ENCODE measurements around the gene CACNA2D3.

The CACNA2D3 gene

DNA sequence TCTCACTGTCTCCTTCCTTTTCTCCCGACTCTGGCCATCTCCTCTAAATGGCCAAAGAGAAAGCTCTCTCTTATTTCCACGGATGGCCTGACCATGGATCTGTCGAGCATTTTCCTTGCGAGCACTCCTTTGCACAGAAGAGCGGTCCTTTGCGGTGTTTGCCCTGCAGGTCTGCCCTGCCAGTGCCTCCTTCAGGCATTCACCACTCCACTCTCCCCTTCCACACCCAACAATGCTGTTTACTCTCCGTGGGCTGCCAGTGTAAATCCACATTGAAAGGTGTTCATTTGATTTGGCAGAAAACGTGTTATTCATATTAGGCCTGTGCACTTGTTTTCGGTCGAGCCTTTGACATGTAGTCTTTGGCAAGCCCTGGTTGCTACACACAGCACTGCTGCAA, 49.6 kb downstream of the CACNA2D3 start:
- DNase-seq: no peak

DNA sequence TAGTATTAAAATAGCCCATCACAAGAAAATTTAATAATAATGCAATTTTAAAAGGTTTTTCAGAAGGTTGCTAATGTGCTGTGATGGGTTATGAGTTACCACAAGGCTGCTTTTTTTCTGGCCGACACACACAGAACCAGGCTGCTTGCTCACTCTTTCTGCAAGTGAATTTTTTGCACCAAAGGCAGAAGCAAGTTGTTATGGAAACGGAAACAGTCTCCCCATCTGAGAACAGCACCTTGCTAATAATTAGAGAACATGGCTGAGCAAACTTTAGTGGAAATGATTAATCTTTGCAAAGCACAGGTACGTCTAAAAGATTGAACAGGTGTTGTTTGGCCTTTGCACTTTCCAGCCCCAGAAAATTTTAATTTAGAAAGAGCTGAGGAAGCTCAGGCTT, 51.0 kb downstream of the CACNA2D3 start:
- no peak for DNase-seq

DNA sequence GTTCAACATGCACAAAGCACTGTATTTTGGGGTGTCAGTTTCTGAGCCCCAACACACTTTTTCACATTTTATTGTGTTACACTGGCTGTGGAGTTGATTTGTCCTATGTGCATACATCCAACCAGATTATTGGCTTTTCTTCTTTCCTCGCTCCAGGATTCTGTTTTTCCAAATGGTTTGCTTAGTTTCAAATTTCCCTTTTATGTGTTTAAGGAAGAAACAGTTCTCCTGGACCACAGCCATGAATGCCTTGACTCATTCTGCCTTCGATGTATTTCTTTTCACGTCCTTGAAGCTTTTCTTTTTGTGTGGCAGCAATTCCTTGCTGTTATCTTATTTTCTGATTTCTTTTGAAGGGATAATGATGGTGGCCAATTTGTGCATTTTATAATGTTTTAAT, 53.8 kb downstream of the CACNA2D3 start:
- no peak for DNase-seq

DNA sequence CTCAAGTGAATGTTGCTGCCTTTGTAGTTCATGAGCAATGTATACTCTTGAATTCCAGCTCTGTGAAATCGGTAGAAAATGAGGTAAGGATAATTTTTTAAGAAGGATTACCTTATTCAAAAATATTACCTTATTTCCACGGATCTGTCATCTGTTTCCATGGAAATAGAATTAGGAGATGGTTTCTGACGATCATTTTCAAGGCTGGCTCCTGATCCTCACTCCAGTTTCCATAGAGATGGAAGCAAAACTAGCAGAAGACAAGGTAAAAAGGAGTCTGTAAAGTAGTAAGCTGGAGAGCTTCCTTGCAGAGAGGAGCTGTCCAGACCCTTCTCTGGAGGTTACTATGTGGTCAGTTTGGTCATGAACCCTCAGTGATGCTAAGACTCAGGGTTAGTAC, 55.5 kb downstream of the CACNA2D3 start:
- no peak for DNase-seq

DNA sequence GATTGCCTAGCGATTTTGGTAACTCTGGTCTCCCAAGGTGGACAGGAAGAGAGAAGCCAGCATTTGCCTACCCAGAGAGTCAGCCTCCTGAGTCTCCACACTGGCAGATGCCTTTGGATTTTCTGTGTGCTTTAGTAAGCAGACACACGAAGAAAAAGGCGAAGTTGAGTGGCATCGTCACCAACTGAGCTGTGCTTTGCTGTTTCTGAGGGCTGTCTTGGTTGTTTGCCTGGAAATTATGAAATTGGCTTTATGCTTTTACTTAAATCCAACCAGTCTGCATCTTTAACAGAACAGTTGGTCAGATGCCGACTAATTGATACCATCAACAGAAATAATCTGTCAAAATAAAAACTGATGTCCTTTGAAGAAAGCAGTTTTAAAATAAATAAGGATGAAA, 56.0 kb downstream of the CACNA2D3 start:
- no peak for DNase-seq

DNA sequence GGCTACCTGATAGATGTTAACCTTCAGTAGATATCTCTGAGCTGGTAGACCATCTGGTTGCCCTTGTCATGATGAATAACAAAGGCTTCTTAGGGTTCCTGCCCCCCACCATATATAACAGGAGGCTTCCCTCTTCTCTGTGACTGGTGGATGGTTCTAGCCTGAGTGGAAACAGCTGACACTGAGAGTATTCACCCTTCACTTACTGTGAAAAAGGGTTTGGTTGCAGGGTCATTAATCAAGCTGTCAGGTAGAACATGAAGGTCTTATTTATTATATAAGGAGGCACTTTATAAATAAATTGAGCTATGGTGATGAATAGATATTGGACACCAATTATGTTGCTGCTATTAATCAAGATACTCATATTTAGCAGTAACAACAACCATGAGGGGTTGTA, 58.6 kb downstream of the CACNA2D3 start:
- no peak for DNase-seq

DNA sequence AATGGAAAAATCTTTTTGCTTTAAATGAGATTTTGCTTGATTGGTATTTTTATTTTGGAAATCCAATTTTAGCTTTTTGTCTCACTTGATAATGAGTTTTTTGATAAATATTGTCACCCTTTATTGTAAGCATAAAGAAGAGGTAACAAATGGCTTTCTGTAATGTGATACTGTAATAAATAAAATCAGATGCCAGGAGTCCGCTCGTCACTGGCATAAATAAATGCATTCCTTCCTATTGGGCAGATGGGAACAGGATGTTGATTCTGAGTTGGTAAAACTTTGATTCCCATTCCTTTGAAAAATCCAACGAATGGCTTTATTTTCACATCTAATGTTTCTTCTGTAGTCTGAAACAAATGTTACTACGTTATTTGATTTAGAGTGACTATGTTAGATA, 59.9 kb downstream of the CACNA2D3 start:
- no peak for DNase-seq

DNA sequence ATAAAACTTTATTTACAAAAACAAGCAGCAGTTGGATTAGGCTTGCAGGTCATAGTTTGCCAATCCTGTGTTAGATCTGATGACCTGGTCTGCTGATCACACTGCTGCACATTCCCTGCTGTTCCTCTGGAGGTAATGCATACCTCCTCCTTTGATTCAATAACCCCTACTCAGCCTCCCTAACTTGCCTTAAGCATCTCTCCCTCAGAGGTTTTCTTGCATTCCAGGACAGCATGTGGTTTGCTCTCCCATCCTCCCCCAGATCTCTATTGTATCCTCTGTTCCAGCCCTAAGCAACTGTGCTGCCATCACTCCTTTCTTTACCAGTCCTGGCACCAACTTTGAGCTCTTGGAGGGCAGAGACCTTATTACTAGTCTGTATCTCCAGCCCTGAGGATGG, 63.4 kb downstream of the CACNA2D3 start:
- no peak for DNase-seq

DNA sequence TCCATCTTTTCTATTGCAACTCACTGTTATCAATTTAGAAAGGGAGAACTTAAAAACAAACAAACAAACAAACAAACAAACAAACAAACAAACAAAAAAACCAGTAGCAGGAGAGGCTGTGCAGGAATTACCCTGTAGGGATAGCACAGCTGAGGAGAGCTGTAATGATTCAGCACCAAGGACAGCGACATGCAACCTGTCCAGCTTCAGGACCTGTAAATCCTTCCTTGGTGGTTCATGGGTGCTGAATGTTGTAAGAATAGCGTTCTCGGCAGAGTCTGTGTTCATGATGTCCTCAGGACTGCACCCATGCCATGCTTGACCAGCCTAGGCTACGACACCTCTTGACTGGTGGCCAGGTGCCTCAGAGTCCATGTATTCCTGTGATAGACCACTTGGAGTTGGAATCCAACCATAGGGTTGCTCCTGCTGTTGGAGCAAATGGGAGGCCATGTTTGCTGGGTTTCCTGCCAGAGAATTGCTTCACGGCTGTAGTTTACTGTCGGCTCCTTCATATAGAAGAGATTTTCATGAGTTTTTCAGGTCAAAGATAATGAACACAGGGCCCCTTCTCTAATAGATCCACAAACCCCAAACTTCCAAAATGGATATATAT, 65.9 kb downstream of the CACNA2D3 start:
- DNase-seq: no peak

DNA sequence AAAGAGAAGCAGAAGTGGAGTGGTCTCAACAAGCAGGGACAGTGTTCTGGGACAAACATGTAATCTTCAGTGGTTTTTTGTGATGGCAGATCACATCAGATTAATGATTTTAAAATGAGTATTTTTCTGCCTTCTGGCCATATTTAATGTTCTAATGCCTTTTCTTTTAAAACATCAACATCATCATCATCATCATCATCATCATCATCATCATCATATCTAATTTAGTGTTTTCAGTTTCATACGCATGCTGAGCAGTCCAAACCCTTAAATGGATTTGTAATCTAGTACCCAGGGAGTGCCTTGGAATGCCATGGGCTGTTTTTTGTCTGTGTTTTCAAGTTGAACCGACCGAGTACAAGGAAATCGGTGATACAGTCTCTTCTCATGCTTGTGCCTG, 68.9 kb downstream of the CACNA2D3 start:
- no peak for DNase-seq

DNA sequence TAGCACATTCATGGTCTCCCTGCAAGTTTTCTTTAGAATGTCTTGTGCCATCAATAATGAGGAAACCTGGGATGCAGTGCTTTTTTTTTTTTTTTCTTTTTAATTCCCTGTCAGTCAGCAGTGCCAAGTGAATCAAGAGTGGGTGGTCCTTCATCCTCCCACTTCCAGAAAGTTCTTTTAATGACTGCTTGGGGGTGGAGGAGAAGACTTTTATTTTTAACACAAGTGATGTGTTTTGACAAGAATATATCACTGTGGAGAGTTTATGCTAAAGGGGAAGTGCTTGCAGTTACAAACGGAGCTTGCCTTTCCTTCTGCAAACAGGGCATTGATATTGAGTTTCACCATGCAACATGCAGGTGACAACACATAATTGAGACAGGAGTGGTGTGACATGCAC, 69.7 kb downstream of the CACNA2D3 start:
- no peak for DNase-seq

DNA sequence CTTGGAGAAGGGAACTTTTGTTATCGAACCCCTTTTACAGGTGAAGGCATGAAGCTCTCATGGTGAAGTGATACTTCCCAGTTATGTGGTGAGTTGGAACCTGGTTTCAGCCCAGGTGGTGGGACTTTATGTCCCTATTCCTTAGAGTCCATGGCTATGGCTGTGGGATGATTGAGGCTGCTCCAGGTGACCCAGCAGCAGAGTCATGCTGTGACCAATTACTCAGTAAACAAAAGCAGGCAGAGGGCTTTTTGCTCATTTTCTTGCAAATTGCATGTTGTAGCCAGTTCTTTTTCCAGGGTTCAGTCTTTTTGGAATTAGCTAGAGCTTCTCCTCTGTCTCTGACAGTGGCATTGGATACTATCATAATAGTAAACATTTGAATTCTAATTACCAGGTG, 70.7 kb downstream of the CACNA2D3 start:
- no peak for DNase-seq

DNA sequence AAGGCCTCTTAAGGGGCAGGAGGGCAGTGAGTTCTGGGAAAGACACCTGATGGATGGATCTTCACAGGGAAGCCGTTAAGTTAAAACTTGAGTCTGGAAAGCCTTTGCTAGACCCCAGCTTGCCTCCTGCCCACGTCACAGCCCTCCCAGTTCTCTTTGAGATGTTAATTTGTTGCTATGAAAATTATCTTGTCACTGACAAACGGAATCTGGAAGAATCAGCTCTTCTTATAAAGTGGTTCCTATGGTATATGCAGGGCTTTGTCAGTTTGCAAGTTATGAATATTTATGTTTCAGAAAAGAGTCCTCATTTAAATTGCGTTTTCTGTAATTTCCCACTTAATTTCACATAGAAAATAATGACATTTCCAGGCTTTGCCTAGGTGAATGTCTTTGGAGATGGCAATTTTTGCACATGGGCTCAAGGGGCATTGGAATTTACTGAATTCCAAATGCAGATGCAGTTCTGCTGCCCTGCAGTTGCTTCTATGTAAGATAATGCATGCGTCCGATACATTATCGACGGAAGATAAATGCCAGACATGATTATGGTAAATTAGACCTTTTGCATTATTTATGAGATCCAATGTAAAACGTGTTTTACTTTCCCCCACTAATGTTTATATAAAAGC, 74.1 kb downstream of the CACNA2D3 start:
- no peak for DNase-seq

DNA sequence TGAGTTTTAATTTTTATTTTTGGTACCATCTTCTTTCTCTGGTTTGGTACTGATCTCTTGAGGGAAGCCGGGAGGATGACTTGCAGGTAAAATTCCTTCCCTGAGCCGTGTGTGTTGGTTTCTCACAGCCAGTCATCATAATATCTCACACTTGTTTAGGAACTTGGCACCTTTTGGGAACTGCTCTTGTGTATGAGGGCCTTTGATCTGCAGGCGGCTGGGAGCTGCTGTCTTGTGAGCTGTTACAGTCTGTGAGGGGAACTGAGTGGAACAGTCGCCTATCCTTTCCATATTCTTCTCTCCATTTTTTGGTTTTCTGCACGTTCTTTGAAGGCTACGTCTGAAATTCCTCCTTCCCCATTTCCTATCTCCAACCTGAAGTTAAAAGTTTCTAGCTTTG, 75.2 kb downstream of the CACNA2D3 start:
- no peak for DNase-seq

DNA sequence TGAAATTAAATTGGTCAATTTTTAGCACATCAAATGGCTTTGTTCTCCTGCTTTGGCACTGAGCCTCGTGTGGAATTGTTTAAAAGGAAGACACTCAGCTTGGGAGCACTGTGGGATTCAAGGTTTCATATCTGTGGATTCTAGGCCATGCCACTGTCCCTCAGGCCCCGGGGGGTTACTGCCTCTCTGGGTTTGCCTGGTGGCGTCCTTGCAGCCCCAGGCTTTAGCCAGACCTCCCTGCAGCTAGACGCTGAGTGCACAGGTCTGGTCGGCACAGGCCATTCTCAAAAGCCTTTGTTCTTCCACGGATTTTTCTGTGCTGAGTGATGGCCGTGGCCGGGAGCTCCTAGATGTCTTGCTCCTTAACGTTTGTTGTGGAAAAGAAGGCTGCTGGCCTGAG, 76.2 kb downstream of the CACNA2D3 start:
- DNase-seq: no peak

DNA sequence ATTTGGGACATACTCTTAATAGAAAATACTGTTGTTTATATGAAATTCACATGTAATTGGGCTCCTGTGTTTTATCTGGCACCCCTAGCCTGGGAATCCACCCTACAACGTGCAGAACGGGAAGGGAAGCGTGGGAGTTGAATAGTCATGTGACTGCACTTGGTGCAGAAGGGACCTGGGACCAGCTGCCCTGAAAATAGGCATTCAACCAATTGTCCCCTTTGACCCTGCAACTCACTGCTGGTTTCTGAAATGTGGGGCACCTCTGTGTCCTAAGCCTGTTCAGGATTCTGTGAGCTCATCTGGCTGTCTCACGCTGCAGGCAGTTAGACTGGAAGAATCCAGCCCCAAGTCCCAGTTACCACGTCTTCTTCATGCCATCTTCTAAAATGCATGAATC, 79.7 kb downstream of the CACNA2D3 start:
- DNase-seq: no peak

DNA sequence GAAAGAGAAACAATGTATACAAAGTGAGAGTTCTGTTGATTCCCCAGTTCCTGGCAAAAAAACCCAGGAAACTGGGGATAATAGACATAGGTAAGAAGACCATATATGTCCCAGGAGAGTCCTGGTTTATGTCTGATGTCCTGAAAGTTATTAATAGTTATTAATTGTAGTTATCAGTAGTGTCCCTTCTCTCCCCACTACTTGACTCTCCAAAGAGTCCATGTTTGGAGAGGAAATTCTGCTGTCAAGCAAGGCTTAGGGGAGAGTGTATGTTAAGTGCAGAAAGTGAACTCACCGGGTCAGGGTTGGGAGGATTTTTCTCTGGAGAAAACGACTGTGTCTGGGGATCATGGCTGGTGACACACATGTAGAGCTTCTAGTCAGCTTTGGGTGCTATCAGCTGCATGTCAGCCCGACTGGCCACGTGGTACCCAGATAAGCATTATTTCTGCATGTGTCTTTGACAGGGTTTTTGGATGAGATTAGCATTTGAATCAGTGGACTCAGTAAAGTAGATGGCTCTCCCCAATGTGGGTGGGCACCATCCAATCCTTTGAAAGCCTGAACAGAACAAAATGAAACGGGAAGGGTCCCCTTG, 80.4 kb downstream of the CACNA2D3 start:
- no peak for DNase-seq

DNA sequence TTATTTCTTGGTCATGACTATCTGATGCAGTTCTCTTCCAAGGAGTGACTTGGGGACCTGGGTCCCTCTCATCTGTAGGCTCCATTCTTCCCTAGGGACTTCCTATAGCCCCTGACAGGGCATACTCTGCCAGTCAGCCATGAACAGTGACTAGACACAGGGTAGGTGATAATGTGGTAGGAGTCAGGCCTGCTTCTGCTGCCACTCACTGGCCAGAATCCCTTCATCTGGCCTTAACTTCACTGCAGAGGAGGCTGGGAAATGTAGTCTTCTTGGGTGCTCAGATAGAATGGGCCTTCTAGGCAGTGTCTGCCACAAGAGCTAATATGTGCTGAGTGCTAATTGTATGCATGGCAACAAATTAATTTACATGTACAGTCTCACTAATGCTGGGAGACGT, 84.5 kb downstream of the CACNA2D3 start:
- DNase-seq: no peak

DNA sequence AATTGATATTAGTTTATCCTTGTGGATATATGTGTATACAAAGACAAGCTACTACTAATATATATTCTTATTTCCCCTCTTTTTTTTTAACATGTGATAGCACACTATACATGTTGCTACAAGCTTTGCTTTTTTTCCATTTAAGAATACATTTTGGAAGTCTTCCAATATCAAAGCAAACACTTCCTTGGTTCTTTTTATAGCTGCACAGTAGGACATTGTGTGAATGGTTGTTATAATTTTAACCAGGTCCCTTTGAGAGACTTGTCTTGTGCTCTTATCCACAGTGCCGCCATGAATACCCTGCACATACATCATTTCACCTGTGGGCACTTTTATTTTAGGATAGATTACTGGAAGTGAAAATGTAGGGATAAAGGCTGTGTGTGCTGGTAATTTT, 88.7 kb downstream of the CACNA2D3 start:
- DNase-seq: no peak

DNA sequence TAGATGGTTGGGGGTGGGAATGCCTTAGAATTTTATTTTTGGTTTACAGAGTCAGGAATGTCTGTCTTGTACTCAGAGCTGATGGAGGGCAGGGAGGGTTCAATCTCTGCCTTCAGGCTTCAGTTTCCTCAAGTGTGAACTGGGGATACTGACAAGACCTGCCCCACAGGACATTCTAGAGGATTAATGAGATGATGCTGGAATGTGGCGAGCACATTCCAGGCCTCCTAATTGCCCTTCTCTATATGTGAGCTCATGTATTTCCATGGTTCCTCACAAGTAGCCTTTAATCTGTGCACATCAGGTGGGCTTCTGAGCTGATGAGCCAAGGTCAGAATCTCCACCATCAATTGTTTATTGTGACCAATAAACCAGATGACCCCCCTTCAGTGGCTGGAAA, 90.4 kb downstream of the CACNA2D3 start:
- DNase-seq: no peak

DNA sequence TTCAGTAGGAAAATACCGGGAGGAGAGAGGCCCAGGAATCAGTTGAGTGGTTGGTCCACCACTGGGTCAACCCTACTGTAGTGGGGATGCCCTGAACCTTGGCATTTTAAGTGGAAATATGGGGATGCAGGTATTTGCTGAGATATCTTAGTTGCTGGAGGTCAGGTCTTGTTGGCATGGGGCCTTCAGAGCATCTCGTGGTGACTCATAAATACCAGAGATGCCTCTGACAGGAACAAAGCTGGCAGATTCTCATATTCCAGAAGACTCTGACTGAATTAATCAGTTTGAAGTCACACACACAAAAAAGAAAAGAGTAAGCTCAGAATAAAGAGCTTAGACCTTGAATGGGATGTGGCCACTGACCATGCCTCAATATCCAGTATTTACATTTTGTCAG, 91.6 kb downstream of the CACNA2D3 start:
- DNase-seq: no peak

DNA sequence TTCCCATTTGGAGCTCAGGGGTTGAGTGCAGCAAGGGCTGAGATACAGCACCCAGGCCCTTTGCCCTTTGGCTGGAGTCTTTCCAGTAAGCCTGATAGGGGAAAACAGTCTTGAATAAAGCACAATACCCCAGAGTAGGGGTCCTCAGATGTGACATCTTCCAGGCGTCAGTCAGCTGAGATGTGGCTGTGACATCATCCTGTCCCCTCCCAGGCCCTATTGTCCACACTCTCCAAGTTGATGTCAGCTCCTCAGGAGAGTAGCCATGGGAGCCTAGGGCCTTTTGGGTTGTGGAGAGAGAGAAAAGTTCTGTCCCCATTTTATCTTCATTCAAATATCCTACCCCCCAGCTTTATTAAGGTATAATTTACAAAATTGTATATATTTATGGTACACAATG, 92.5 kb downstream of the CACNA2D3 start:
- no peak for DNase-seq

DNA sequence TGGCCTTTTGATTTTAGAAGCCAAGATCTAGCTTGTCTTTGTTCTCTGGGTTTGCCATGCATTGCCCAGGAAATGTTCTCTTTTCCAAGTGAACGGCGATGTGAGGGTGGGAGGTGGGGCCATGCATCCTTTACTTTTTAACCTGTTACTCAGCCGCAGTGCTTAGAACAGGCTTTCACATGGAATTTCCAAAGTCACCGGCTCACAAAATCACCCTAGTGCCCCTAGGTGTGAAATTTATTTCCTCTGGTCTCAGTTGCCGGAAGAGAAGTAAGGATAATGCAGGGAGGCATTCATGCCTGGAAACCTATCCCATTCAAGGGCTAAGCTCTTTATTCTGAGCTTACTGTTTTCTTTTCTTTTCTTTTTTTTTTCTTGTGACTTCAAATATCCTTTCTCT, 93.2 kb downstream of the CACNA2D3 start:
- no peak for DNase-seq

DNA sequence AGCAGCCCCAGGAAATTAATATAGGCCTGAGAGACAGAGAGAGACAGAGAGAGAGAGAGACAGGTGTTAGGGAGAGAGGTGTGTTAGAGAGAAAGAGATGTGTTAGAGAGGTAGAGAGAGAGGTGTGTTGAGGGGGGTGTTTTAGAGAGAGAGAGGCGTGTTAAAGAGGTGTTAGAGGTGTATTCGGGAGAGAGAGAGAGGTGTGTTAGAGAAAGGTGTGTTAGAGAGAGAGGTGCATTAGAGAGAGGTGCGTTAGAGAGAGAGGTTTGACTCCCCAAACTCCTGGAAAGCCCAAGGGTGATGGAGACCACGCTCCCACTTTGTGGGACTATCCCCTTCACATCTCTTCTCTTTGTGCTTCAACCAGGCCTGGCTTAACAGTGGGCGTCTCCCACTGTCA, 95.5 kb downstream of the CACNA2D3 start:
- no peak for DNase-seq

DNA sequence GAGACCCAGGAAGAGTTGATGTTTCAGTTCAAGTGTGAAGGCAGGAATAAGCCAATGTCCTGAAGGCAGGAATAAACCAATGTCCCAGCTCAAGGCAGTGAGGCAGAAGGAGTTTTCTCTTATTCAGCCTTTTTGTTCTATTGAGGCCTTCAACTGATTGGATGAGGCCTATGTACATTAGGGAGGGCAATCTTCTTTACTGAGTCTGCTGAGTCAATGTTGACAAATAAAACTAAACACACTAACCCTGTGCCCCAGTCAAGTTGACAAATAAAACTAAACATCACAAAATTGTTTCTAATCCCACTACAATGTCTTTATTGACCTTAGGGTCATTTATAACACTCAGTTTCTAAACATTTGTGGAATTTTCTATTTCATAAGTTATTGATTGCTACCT, 100.0 kb downstream of the CACNA2D3 start:
- DNase-seq: no peak

All from activated CD8-positive, alpha-beta memory T cell treated with anti-CD3 and anti-CD28 coated beads, Interleukin-2, amount 50 U/mL, for 48 hours (primary cell).